HG03342 (cell line): ENCODE results near the gene REPS1.
"Not testable (repeated sequence)": the region's sequence is repeated elsewhere in the genome, so short reads cannot be mapped to it uniquely, and the experiment has no call there.

Experiments used
- ATAC-seq: cut with Tn5 transposase; IDR thresholded peaks from one replicate; pipeline ENCODE4 v1.9.1; 2021; ENCODE audit warnings: mild to moderate bottlenecking, moderate library complexity; ENCODE audit not compliant: unreplicated experiment

The REPS1 gene

GRCh38 chr6:138987643-138988468 is at the start of gene REPS1:
REPS1 (minus strand) TSS chr6:138988253; CDS start chr6:138987682, 571 bp downstream.
- ATAC-seq, result peak; percentile 93

GRCh38 chr6:139037490-139037889 is 49.4 kb upstream of the REPS1 start:
- no peak for ATAC-seq

- ATAC-seq, result peak; percentile 54
These were observed 42.3 kb upstream of the REPS1 start for GRCh38 chr6:139030228-139030963.

- peak; percentile 33 for ATAC-seq
These were observed 41.6 kb upstream of the REPS1 start for GRCh38 chr6:139029470-139030227.

GRCh38 chr6:139028658-139029469 is 40.8 kb upstream of the REPS1 start, which contains the start of gene ABRACL:
ABRACL (plus strand) TSS chr6:139028745; CDS start chr6:139034161, 5,416 bp downstream.
- peak; percentile 57 for ATAC-seq

GRCh38 chr6:139028215-139028657 is 40.2 kb upstream of the REPS1 start:
- ATAC-seq, result no peak

- no peak for ATAC-seq
These were observed 39.6 kb upstream of the REPS1 start for GRCh38 chr6:139027620-139028182.

- ATAC-seq, result not testable (repeated sequence)
These were observed 37.4 kb upstream of the REPS1 start for GRCh38 chr6:139025416-139025815.

GRCh38 chr6:139020689-139021088 is 32.6 kb upstream of the REPS1 start:
- ATAC-seq, result no peak

GRCh38 chr6:139019722-139020121 is 31.7 kb upstream of the REPS1 start:
- no peak for ATAC-seq

- ATAC-seq, result no peak
These were observed 29.2 kb upstream of the REPS1 start for GRCh38 chr6:139017227-139017626.

GRCh38 chr6:139016337-139017213 is 28.5 kb upstream of the REPS1 start:
- ATAC-seq, result peak; percentile 89

GRCh38 chr6:139014945-139015344 is 26.9 kb upstream of the REPS1 start:
- no peak for ATAC-seq

GRCh38 chr6:139013185-139013800 is 25.2 kb upstream of the REPS1 start:
- ATAC-seq, result no peak

GRCh38 chr6:139011980-139012379 is 23.9 kb upstream of the REPS1 start:
- no peak for ATAC-seq

- ATAC-seq, result no peak
These were observed 22.6 kb upstream of the REPS1 start for GRCh38 chr6:139010674-139011073.

GRCh38 chr6:139008117-139008516 is 20.1 kb upstream of the REPS1 start:
- ATAC-seq, result no peak

- no peak for ATAC-seq
These were observed 19.4 kb upstream of the REPS1 start for GRCh38 chr6:139007428-139007827.

- ATAC-seq, result no peak
These were observed 18.4 kb upstream of the REPS1 start for GRCh38 chr6:139006477-139006876.
